Neuronal stem cell (in vitro differentiated cells): ENCODE results near the gene FAAP24.
"Not testable (repeated sequence)": the region's sequence is repeated elsewhere in the genome, so short reads cannot be mapped to it uniquely, and the experiment has no call there.

Experiments
- DNase-seq: peaks from one replicate; pipeline ENCODE4 v3.0.0-alpha.2; 2013; ENCODE audit warnings: low spot score
- H2AFZ ChIP-seq: one replicate; pipeline ENCODE4 v1.6.1; 2013; ENCODE audit warnings: mild to moderate bottlenecking, low read length, inconsistent platforms
- H2AK5ac ChIP-seq: 2 replicates; pipeline ENCODE4 v1.6.1; 2013; ENCODE audit warnings: low read depth, mild to moderate bottlenecking, inconsistent platforms, low read length, moderate library complexity, mixed read lengths
- H2BK120ac ChIP-seq: 2 replicates; pipeline ENCODE4 v1.6.1; 2013; ENCODE audit warnings: low read depth, mild to moderate bottlenecking, inconsistent platforms, low read length, moderate library complexity, mixed read lengths
- H2BK12ac ChIP-seq: one replicate; pipeline ENCODE4 v1.6.1; 2013; ENCODE audit warnings: low read length, inconsistent platforms
- H2BK15ac ChIP-seq: 2 replicates; pipeline ENCODE4 v1.6.1; 2013; ENCODE audit warnings: mild to moderate bottlenecking, low read length, inconsistent platforms, mixed read lengths
- H2BK5ac ChIP-seq: one replicate; pipeline ENCODE4 v1.6.1; 2013; ENCODE audit warnings: inconsistent platforms, mild to moderate bottlenecking, low read length, moderate library complexity
- H3K14ac ChIP-seq: one replicate; pipeline ENCODE4 v1.6.1; 2013; ENCODE audit warnings: low read length, inconsistent platforms
- H3K18ac ChIP-seq: 2 replicates; pipeline ENCODE4 v1.6.1; 2013; ENCODE audit warnings: low read length, inconsistent platforms
- H3K23ac ChIP-seq: 2 replicates; pipeline ENCODE4 v1.6.1; 2013; ENCODE audit warnings: low read depth, mild to moderate bottlenecking, mixed read lengths, low read length, inconsistent platforms; ENCODE audit not compliant: poor library complexity
- H3K27ac ChIP-seq: replicated peaks from 3 replicates; pipeline ENCODE4 v1.5.1; 2013; ENCODE audit warnings: low read length, inconsistent platforms
- H3K27me3 ChIP-seq, 3 experiments: 2 replicates each; pipeline ENCODE4 v1.6.1; 2013; ENCODE audit warnings: low read length in 3 of 3, mild to moderate bottlenecking in 2 of 3, inconsistent platforms in 1 of 3, low read depth in 1 of 3, mixed read lengths in 1 of 3, moderate library complexity in 1 of 3; ENCODE audit not compliant: control insufficient read depth in 3 of 3, insufficient read depth in 3 of 3
- H3K36me3 ChIP-seq, 2 donors: replicated peaks in 1 of 2; 2 replicates each; pipeline ENCODE4 v1.6.1; 2013; ENCODE audit warnings: low read length in 2 of 2; ENCODE audit not compliant: control insufficient read depth in 2 of 2, insufficient read depth in 2 of 2
- H3K4ac ChIP-seq: 2 replicates; pipeline ENCODE4 v1.6.1; 2013; ENCODE audit warnings: inconsistent platforms, mild to moderate bottlenecking, low read length, moderate library complexity
- H3K4me1 ChIP-seq, 2 donors: 1 replicate in 1 of 2; 2 replicates in 1 of 2; pipeline ENCODE4 v1.6.1; 2013; ENCODE audit warnings: low read length in 2 of 2, low read depth in 1 of 2; ENCODE audit not compliant: control insufficient read depth in 2 of 2, insufficient read depth in 1 of 2
- H3K4me2 ChIP-seq: one replicate; pipeline ENCODE4 v1.6.1; 2013; ENCODE audit warnings: mild to moderate bottlenecking, low read length, inconsistent platforms; ENCODE audit not compliant: insufficient read depth, poor library complexity, severe bottlenecking
- H3K4me3 ChIP-seq, 2 donors: 2 replicates each; pipeline ENCODE4 v1.5.1; 2013; ENCODE audit warnings: low read length in 2 of 2, mild to moderate bottlenecking in 2 of 2, inconsistent platforms in 1 of 2, moderate library complexity in 1 of 2
- H3K79me1 ChIP-seq: one replicate; pipeline ENCODE4 v1.6.1; 2013; ENCODE audit warnings: low read depth, mild to moderate bottlenecking, inconsistent platforms, low read length, moderate library complexity
- H3K9ac ChIP-seq: one replicate; pipeline ENCODE4 v1.6.1; 2013; ENCODE audit warnings: mild to moderate bottlenecking, low read depth, low read length, inconsistent platforms; ENCODE audit not compliant: poor library complexity
- H3K9me3 ChIP-seq, 2 donors: replicated peaks in 1 of 2; 2 replicates each; pipeline versions ENCODE3 to v1.6.1; 2013; ENCODE audit warnings: low read length in 2 of 2, mild to moderate bottlenecking in 2 of 2, inconsistent platforms in 1 of 2, low read depth in 1 of 2, mixed read lengths in 1 of 2, moderate library complexity in 1 of 2; ENCODE audit not compliant: control insufficient read depth in 2 of 2, insufficient read depth in 1 of 2
- H4K8ac ChIP-seq: one replicate; pipeline ENCODE4 v1.6.1; 2013; ENCODE audit warnings: low read depth, mild to moderate bottlenecking, inconsistent platforms, low read length, moderate library complexity
- H4K91ac ChIP-seq: one replicate; pipeline ENCODE4 v1.6.1; 2013; ENCODE audit warnings: low read length, low read depth, mild to moderate bottlenecking, inconsistent platforms; ENCODE audit not compliant: poor library complexity
- WGBS, 2 donors: extraction: QIAGEN DNeasy Blood & Tissue Kit; methylation state at CpG; one replicate each; pipeline ENCODE4 v1.1.7; 2013; ENCODE audit warnings: missing lambda C conversion rate in 2 of 2, mixed read lengths in 1 of 2; ENCODE audit not compliant: insufficient read length in 2 of 2, insufficient replicate concordance in 1 of 2; ENCODE audit errors: extremely low coverage in 2 of 2; 5-methylcytosine and 5-hydroxymethylcytosine counted together

FAAP24 gene

GRCh38 chr19:33025468-33026238, 53.6 kb downstream of the FAAP24 start:
- H3K27ac ChIP-seq, H3K14ac ChIP-seq, H3K4ac ChIP-seq, H3K4me1 ChIP-seq, H2BK120ac ChIP-seq, H2AK5ac ChIP-seq, H3K4me2 ChIP-seq, H2BK5ac ChIP-seq, H3K9ac ChIP-seq, H3K23ac ChIP-seq, DNase-seq, H3K79me1 ChIP-seq, H3K18ac ChIP-seq, H2BK12ac ChIP-seq, H2BK15ac ChIP-seq, H4K91ac ChIP-seq, H2AFZ ChIP-seq, H3K27me3 ChIP-seq, H3K9me3 ChIP-seq, H3K36me3 ChIP-seq, H4K8ac ChIP-seq, H3K4me3 ChIP-seq: not testable (repeated sequence)
- WGBS, 2 donors = no CpG with 5 or more reads among the region's 12 CpGs

DNA sequence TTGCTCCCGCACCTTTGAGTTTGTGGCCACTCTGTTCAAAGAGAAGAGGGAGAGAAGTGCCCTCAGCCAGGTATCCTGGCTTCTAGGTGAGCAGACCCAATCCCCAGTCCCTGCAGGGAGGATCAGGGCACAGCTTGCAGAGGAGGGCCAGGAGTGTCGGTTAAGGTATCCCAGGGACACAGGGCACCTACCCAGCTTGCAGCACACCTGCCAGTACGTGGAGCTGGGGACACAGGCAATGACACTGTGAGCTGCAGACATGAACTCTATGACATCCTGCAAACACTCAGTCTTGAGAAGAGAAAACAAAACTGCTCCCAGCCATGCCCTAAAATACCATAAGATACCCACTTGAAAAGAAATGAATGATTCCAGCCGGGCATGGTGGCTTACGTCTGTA, 54.6 kb downstream of the FAAP24 start:
- H3K27me3 ChIP-seq, H2BK120ac ChIP-seq, H3K79me1 ChIP-seq, H3K9ac ChIP-seq, H3K27ac ChIP-seq, H2AFZ ChIP-seq, H2BK15ac ChIP-seq, H3K14ac ChIP-seq, DNase-seq, H3K18ac ChIP-seq, H2BK12ac ChIP-seq, H2BK5ac ChIP-seq, H3K4ac ChIP-seq, H4K91ac ChIP-seq, H2AK5ac ChIP-seq, H3K9me3 ChIP-seq, H3K4me1 ChIP-seq, H4K8ac ChIP-seq, H3K4me2 ChIP-seq, H3K36me3 ChIP-seq, H3K4me3 ChIP-seq, H3K23ac ChIP-seq: not testable (repeated sequence)
- no CpG with 5 or more reads among the region's 5 CpGs for WGBS, 2 donors
